ENCODE results near the gene HSPA14.

The HSPA14 gene

GRCh38 chr10:14822879-14823755 lies 15.0 kb upstream of the HSPA14 start:
- no peak overlapping the region for H3K27ac Mint-ChIP-seq
- no peaks in the 10 kb centered on the region for H3K9me3 Mint-ChIP-seq
- H3K4me3 Mint-ChIP-seq = no peak overlapping the region
- H3K4me1 Mint-ChIP-seq = peaks cover 11% of the 10 kb centered on the region
- H3K27me3 Mint-ChIP-seq = no peaks in the 10 kb centered on the region
- peaks cover 1% of the 10 kb centered on the region for H3K36me3 Mint-ChIP-seq

DNA sequence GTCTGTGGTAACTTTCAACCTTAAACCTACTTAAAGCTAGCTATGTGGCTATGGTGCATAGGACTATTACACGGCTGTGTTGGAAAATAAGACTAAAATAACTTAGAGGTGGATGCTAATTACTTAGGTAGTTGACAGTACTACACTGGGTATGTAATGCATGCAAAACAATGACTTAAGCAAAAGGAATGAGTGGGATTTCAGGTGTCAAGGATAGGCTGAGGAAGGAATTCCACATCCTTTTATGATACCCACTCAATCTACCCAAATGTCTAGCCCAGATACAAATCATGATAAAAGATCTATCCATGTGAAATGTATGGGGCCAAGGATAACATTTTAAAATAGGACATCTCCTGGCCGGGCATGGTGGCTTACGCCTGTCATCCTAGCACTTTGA lies 14.1 kb upstream of the HSPA14 start:
- H3K27me3 Mint-ChIP-seq = no peaks in the 10 kb centered on the region
- H3K4me3 Mint-ChIP-seq = no peak overlapping the region
- H3K27ac Mint-ChIP-seq = no peak overlapping the region

GRCh38 chr10:14826076-14826829 lies 11.9 kb upstream of the HSPA14 start:
- no peaks in the 10 kb centered on the region for H3K27me3 Mint-ChIP-seq
- peaks cover 7% of the 10 kb centered on the region for H3K4me1 Mint-ChIP-seq
- no peaks in the 10 kb centered on the region for H3K36me3 Mint-ChIP-seq
- no peaks in the 10 kb centered on the region for H3K9me3 Mint-ChIP-seq
- H3K27ac Mint-ChIP-seq = no peak overlapping the region
- H3K4me3 Mint-ChIP-seq = no peak overlapping the region

More for the DNA sequence above, 14.1 kb upstream of the HSPA14 start:
- Mint-ChIP-seq H3K36me3 (peaks cover 1% of the 10 kb centered on the region), H3K4me1 (peaks cover 11% of the 10 kb centered on the region), H3K9me3 (no peaks in the 10 kb centered on the region)

DNA sequence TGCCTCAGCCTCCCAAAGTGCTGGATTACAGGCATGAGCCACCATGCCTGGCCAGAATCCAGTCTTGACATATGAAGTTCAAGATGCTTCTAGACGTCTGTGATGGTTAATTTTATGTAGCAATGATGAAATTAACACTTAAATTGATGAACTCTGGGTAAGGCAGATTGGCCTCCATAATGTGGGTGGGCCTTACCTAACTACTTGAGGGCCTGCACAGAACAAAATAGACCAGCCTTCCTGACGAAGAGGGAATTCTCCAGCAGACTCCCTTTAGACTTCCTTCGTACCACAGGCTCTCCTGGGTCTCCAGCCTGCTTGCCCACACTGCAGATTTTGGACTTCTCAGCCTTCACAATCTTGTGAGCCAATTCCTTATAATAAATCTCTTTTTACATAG lies 5.0 kb upstream of the HSPA14 start:
- Mint-ChIP-seq H3K9me3 (no peaks in the 10 kb centered on the region), H3K36me3 (peaks cover 8% of the 10 kb centered on the region), H3K4me3 (no peak overlapping the region), H3K4me1 (peaks cover 8% of the 10 kb centered on the region), H3K27ac (no peak overlapping the region), H3K27me3 (no peaks in the 10 kb centered on the region)

- Mint-ChIP-seq H3K27me3 (no peaks in the 10 kb centered on the region), H3K4me3 (no peak overlapping the region), H3K36me3 (peaks cover 12% of the 10 kb centered on the region), H3K4me1 (peaks cover 25% of the 10 kb centered on the region), H3K27ac (no peak overlapping the region), H3K9me3 (no peaks in the 10 kb centered on the region)
Observed at GRCh38 chr10:14836208-14836607, 1.9 kb upstream of the HSPA14 start.

- H3K4me3 Mint-ChIP-seq = peak overlapping the region; percentile 93
- H3K9me3 Mint-ChIP-seq = no peaks in the 10 kb centered on the region
- peaks cover 25% of the 10 kb centered on the region for H3K4me1 Mint-ChIP-seq
- H3K27me3 Mint-ChIP-seq = no peaks in the 10 kb centered on the region
- H3K36me3 Mint-ChIP-seq = peaks cover 14% of the 10 kb centered on the region
- peak overlapping the region; percentile 95 for H3K27ac Mint-ChIP-seq
Observed at GRCh38 chr10:14837003-14837756, 926 bp upstream of the HSPA14 start.

GRCh38 chr10:14838582-14839304 lies 637 bp downstream of the HSPA14 start:
- H3K4me1 Mint-ChIP-seq = peaks cover 25% of the 10 kb centered on the region
- H3K27ac Mint-ChIP-seq = peak overlapping the region; percentile 95
- peaks cover 9% of the 10 kb centered on the region for H3K36me3 Mint-ChIP-seq
- peak overlapping the region; percentile 93 for H3K4me3 Mint-ChIP-seq
- no peaks in the 10 kb centered on the region for H3K9me3 Mint-ChIP-seq
- H3K27me3 Mint-ChIP-seq = no peaks in the 10 kb centered on the region

DNA sequence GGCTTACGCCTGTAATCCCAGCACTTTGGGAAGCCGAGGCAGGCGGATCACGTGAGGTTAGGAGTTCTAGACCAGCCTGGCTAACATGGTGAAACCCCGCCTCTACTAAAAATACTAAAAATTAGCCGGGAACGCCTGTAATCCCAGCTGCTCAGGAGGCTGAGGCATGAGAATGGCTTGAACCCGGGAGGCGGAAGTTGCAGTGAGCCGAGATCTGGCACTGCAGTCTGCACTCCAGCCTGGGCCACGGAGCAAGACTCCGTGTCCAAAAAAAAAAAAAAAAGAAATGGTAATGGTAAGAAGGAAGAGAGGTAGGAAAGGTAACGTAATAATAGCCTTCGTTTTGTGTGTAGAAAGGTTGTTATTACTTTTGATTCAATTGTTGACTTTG lies 1.2 kb downstream of the HSPA14 start:
- Mint-ChIP-seq H3K36me3 (peaks cover 9% of the 10 kb centered on the region), H3K9me3 (no peaks in the 10 kb centered on the region), H3K27ac (peak overlapping the region; percentile 62), H3K27me3 (no peaks in the 10 kb centered on the region), H3K4me1 (peaks cover 25% of the 10 kb centered on the region), H3K4me3 (peak overlapping the region; percentile 93)

DNA sequence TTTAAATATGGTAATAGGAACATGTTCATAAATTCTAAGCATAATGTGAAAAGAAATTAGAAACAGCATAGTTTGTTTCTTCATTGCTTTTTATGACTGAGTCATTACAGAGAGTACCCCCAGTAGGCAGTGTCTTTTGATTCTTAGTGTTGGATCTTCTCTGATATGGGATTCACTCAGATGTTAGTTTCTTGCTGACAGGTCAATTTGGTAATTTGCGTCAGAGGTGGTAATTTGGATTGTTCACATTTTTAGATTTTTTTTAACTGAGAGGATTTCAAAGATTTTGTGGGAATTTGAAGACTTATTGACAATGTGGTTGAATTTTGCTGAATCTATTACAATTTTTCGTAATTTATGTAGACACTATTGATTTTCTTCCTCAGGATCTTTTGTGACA lies 2.1 kb downstream of the HSPA14 start:
- Mint-ChIP-seq H3K27me3 (no peaks in the 10 kb centered on the region), H3K27ac (peak overlapping the region; percentile 38), H3K9me3 (no peaks in the 10 kb centered on the region), H3K4me1 (peaks cover 29% of the 10 kb centered on the region), H3K36me3 (peaks cover 9% of the 10 kb centered on the region), H3K4me3 (peak overlapping the region; percentile 93)

DNA sequence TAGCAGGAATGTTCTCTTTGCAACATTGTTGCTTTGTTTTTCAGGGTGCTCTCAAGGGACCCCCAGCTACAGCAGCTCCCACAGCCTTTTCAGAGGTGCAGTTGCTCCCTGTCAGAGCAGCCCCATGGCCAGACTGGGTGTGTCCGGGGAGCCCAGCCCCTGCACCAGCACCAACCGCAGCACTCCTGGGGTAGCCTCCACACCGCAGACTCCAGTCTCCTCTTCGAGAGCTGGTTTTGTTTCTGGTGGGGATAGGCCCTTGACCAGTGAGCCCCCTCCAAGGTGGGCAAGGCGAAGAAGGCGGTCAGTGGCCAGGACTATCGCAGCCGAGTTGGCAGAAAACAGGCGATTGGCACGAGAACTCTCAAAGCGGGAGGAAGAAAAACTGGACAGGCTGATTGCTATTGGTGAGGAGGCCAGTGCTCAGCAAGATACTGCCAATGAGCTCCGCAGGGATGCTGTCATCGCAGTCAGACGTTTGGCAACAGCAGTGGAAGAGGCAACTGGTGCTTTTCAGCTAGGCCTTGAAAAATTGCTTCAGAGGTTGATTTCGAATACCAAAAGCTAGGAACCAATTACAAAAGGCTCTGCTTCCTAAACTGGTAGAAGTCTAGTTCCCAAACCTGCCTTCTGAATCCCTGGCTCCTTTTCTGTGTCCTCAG lies 5.4 kb downstream of the HSPA14 start:
- H3K4me3 Mint-ChIP-seq = no peak overlapping the region
- peaks cover 10% of the 10 kb centered on the region for H3K36me3 Mint-ChIP-seq
- H3K9me3 Mint-ChIP-seq = no peaks in the 10 kb centered on the region
- no peak overlapping the region for H3K27ac Mint-ChIP-seq
- no peaks in the 10 kb centered on the region for H3K27me3 Mint-ChIP-seq
- H3K4me1 Mint-ChIP-seq = peaks cover 28% of the 10 kb centered on the region

GRCh38 chr10:14844948-14845347 lies 6.8 kb downstream of the HSPA14 start:
- Mint-ChIP-seq H3K27ac (no peak overlapping the region), H3K36me3 (peaks cover 14% of the 10 kb centered on the region), H3K4me3 (no peak overlapping the region), H3K27me3 (no peaks in the 10 kb centered on the region), H3K9me3 (no peaks in the 10 kb centered on the region), H3K4me1 (peaks cover 20% of the 10 kb centered on the region)

DNA sequence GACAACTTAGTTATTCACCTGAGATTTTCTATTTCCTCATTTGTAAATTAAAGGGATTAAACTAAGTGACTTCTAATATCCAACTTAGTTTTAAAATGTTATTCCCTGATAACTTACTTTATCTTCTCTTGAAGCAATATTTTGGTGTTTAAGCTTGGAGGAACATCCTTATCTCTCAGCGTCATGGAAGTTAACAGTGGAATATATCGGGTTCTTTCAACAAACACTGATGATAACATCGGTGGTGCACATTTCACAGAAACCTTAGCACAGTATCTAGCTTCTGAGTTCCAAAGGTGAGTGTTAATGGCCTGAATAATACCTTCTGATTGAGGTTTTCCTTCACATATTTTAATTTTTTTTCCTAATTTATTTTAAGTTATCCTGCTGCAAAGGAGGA lies 14.1 kb downstream of the HSPA14 start:
- H3K4me3 Mint-ChIP-seq = no peak overlapping the region
- H3K9me3 Mint-ChIP-seq = no peaks in the 10 kb centered on the region
- peaks cover 17% of the 10 kb centered on the region for H3K36me3 Mint-ChIP-seq
- no peaks in the 10 kb centered on the region for H3K27me3 Mint-ChIP-seq
- no peak overlapping the region for H3K27ac Mint-ChIP-seq
- no peaks in the 10 kb centered on the region for H3K4me1 Mint-ChIP-seq

- Mint-ChIP-seq H3K4me3 (no peak overlapping the region), H3K9me3 (no peaks in the 10 kb centered on the region), H3K4me1 (no peaks in the 10 kb centered on the region), H3K27me3 (no peaks in the 10 kb centered on the region), H3K36me3 (peaks cover 12% of the 10 kb centered on the region), H3K27ac (no peak overlapping the region)
Observed at GRCh38 chr10:14855453-14855852, 17.3 kb downstream of the HSPA14 start.

- Mint-ChIP-seq H3K4me3 (no peak overlapping the region), H3K9me3 (no peaks in the 10 kb centered on the region), H3K36me3 (peaks cover 6% of the 10 kb centered on the region), H3K27ac (no peak overlapping the region), H3K4me1 (no peaks in the 10 kb centered on the region), H3K27me3 (no peaks in the 10 kb centered on the region)
Observed at GRCh38 chr10:14858338-14858960, 20.3 kb downstream of the HSPA14 start.

Data from activated naive CD4-positive, alpha-beta T cell treated with anti-CD3 and anti-CD28 coated beads, Interleukin-2, amount 50 U/mL, for 24 hours (primary cell).